ENCODE measurements around the gene DCAF6.

Gene DCAF6

DNA sequence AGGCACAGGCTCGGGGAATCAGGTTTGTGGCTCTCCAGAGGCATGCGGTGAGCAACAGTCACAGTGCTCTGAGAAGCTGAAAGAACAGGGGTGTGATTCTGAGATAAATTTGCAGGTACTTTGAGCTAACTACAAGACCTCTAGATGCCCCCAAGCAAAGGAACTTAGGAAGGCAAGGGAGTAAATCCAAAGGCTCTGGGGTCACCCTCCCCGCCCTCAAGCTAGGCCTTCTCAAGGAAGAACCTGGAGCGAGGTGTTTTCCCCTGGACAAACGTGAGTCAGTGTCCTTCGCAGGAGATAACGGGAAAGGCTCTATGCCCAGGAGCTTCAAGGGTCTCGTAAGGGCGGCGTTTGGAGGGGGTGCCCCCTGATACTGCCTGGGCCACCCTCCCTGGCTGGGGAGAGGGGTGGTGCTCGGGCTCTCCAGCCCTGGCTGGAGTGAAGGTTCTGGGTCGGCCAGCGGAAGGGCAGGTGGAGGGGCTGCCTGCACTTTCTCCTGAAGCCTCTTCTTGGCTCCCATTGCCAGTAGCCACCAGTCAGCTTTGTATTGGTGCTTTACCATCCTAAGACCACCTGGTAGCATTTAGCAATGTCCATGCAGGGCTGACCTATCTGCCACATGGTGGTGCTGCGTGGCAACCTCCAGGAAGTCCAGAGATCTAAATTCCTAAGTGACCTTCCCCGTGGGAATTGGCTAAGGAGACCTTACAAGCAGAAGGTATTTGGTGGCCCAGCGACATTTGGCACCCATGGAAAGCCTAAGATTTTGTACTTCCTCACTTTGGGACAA is 156.3 kb downstream of the DCAF6 start:
- Histone ChIP-seq H3K9ac (no peak overlapping the region), H3K4me2 (no peak overlapping the region), H3K4me1 (ENCODE audit: low read depth, poor library complexity, severe bottlenecking) (no peaks in the 10 kb centered on the region), H2AFZ (ENCODE audit: low read depth) (no peak overlapping the region), H4K20me1 (ENCODE audit: insufficient read depth) (no peaks in the 10 kb centered on the region), H3K27me3 (ENCODE audit: insufficient read depth, low read depth) (no peaks in the 10 kb centered on the region), H3K27ac (no peak overlapping the region), H3K4me3 (IDR thresholded peaks at IDR 0.05; ENCODE audit: insufficient read depth, low read depth, low read length) (no peak overlapping the region), H3K79me2 (ENCODE audit: insufficient read depth, low read depth) (no peaks in the 10 kb centered on the region), H3K36me3 (ENCODE audit: insufficient read depth) (no peaks in the 10 kb centered on the region)
- TF ChIP-seq, protein P1, sequence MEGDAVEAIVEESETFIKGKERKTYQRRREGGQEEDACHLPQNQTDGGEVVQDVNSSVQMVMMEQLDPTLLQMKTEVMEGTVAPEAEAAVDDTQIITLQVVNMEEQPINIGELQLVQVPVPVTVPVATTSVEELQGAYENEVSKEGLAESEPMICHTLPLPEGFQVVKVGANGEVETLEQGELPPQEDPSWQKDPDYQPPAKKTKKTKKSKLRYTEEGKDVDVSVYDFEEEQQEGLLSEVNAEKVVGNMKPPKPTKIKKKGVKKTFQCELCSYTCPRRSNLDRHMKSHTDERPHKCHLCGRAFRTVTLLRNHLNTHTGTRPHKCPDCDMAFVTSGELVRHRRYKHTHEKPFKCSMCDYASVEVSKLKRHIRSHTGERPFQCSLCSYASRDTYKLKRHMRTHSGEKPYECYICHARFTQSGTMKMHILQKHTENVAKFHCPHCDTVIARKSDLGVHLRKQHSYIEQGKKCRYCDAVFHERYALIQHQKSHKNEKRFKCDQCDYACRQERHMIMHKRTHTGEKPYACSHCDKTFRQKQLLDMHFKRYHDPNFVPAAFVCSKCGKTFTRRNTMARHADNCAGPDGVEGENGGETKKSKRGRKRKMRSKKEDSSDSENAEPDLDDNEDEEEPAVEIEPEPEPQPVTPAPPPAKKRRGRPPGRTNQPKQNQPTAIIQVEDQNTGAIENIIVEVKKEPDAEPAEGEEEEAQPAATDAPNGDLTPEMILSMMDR (conservative IDR thresholded peaks at IDR 0.05; ENCODE audit: low read depth, low read length) = no peak

DNA sequence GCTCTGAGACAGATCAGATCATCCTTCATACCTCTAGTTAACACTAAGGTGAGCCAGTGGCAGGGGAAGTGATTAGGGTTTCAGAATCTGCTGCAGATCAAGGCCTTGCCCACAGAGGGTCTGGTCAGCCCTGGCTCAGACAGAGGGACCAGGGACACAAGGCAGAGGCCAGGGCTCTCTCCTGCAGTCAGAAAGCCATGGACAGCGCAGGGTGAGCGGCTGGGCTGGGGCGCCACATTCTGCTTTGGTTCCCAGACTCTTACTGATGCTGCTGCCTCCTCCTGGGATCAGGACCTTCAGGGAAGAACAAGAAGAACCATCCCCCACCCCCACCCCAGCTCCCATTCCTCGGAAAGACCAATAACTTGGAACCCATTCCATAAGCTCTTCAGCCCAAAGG is 157.1 kb downstream of the DCAF6 start:
- no peak overlapping the region for H3K9ac ChIP-seq
- no peaks in the 10 kb centered on the region for H3K4me1 ChIP-seq (ENCODE audit: low read depth, poor library complexity, severe bottlenecking)
- H4K20me1 ChIP-seq (ENCODE audit: insufficient read depth) = no peaks in the 10 kb centered on the region
- H3K36me3 ChIP-seq (ENCODE audit: insufficient read depth) = no peaks in the 10 kb centered on the region
- H3K4me3 ChIP-seq (IDR thresholded peaks at IDR 0.05; ENCODE audit: insufficient read depth, low read depth, low read length) = no peak overlapping the region
- no peak overlapping the region for H3K4me2 ChIP-seq
- no peaks in the 10 kb centered on the region for H3K79me2 ChIP-seq (ENCODE audit: insufficient read depth, low read depth)
- H3K27ac ChIP-seq = no peak overlapping the region
- no peak overlapping the region for H2AFZ ChIP-seq (ENCODE audit: low read depth)
- no peaks in the 10 kb centered on the region for H3K27me3 ChIP-seq (ENCODE audit: insufficient read depth, low read depth)
- TF ChIP-seq, protein P1 (conservative IDR thresholded peaks at IDR 0.05; ENCODE audit: low read depth, low read length) = no peak

DNA sequence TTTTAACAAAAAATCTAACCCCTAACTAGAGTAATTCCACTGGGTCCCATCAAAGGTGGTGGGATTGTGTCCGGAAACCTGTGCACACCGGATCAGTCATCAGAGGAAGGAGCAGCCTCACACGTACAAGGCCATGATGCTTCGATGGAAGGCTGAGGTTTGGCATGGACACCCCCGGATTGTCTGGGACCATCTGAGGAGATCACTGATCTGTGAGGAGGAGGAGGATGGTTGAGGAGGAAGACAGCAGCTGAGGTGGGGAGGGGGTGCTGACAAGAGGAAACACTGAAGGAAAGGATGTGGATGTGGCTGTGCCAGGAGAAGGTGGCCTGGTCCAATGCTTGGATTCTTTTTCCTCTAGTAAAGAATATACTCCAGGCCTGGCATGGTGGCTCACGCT is 159.0 kb downstream of the DCAF6 start:
- no peaks in the 10 kb centered on the region for H3K27me3 ChIP-seq (ENCODE audit: insufficient read depth, low read depth)
- H3K27ac ChIP-seq = no peak overlapping the region
- no peak overlapping the region for H2AFZ ChIP-seq (ENCODE audit: low read depth)
- TF ChIP-seq, protein P1 (conservative IDR thresholded peaks at IDR 0.05; ENCODE audit: low read depth, low read length) = no peak
- no peaks in the 10 kb centered on the region for H3K79me2 ChIP-seq (ENCODE audit: insufficient read depth, low read depth)
- no peaks in the 10 kb centered on the region for H4K20me1 ChIP-seq (ENCODE audit: insufficient read depth)
- no peak overlapping the region for H3K4me3 ChIP-seq (IDR thresholded peaks at IDR 0.05; ENCODE audit: insufficient read depth, low read depth, low read length)
- H3K4me1 ChIP-seq (ENCODE audit: low read depth, poor library complexity, severe bottlenecking) = peaks cover 3% of the 10 kb centered on the region
- no peaks in the 10 kb centered on the region for H3K36me3 ChIP-seq (ENCODE audit: insufficient read depth)
- no peak overlapping the region for H3K4me2 ChIP-seq
- no peak overlapping the region for H3K9ac ChIP-seq

DNA sequence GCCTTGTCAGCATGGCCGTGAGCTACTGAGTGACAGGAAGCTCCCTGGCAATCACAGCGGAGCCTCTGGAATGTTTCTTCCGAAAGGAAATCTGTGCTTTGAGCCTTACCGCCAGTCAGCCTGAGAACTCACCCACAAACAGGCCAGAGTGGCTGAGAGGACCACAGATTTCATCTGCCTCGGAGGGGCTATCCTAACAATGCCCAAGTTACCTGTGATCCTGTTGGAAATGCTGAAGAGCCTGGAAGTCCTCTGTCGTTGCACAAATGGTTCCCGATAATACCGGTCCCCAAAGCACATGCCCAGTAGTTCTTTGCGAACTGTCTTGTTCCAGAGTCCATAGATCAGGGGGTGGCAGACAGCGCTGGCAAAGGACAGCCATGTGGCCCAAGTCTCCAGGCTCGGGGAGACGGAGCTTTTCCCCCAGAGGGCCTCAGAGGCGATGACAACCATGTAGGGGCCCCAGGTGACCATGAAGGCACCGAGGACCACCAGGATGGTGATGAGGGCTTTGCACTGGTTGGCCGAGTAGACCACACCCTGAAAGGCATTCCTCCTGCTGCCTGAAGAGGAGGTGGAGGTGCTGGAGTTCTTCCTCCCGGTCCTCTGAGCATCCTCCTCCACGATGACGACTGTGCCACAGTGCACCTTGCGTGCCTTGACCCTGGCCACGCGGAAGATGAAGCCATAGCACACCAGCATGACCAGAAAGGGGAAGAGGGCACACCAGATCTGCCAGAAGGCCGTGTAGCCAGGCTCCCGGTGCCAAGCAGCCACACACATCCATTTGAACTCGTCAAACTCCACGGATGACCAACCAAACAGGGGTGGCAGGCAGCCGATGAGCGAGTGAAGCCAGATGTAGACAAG is 160.0 kb downstream of the DCAF6 start:
- H3K4me1 ChIP-seq (ENCODE audit: low read depth, poor library complexity, severe bottlenecking) = peaks cover 4% of the 10 kb centered on the region
- no peaks in the 10 kb centered on the region for H4K20me1 ChIP-seq (ENCODE audit: insufficient read depth)
- no peaks in the 10 kb centered on the region for H3K79me2 ChIP-seq (ENCODE audit: insufficient read depth, low read depth)
- TF ChIP-seq, protein P1 (conservative IDR thresholded peaks at IDR 0.05; ENCODE audit: low read depth, low read length) = no peak
- no peak overlapping the region for H3K27ac ChIP-seq
- H3K36me3 ChIP-seq (ENCODE audit: insufficient read depth) = no peaks in the 10 kb centered on the region
- H3K27me3 ChIP-seq (ENCODE audit: insufficient read depth, low read depth) = no peaks in the 10 kb centered on the region
- H2AFZ ChIP-seq (ENCODE audit: low read depth) = no peak overlapping the region
- no peak overlapping the region for H3K9ac ChIP-seq
- H3K4me3 ChIP-seq (IDR thresholded peaks at IDR 0.05; ENCODE audit: insufficient read depth, low read depth, low read length) = no peak overlapping the region
- no peak overlapping the region for H3K4me2 ChIP-seq

All from KMS-11 (cell line).